ENCODE measurements around the gene STXBP5L.
"Not testable (repeated sequence)": the region's sequence is repeated elsewhere in the genome, so short reads cannot be mapped to it uniquely, and the experiment has no call there.

Gene STXBP5L

DNA sequence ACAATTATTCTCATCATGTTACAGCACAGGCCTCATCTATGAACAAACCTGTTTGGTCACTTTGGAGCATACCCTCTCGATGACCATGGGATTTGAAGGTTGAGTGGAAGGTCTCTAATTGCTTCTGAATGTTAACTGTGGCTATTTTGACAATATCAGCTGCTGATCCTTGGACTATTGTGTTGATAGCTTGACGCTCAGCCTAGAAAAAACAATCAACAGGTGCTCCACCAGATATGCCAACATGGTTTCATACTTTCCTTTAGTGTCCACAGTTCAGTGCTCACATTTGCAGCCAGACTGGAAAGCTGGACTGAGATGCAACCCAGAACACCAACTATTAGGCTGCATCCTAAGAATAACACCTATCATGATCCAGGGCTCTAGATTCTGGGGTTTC, 528.1 kb downstream of the STXBP5L start:
- DNase-seq: no peak

DNA sequence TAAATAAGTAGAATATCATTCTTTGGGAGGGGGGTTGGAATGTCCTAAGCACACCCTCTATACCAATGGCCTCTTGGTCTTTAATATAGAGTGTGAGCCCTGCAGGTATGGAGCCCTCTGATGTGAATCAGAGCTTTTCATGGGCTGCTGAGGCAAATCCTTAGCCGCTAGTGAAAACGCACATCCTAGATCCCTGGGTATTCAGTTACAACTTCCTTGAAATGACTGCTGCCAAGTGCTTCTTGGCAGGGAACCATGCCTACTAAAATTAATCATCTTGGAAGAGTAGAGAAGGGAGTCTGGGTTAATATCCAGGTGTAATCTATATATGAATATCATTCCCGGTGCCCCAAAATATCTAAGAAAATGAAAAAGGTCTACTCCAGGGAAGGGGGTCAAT, 528.6 kb downstream of the STXBP5L start:
- DNase-seq: no peak

DNA sequence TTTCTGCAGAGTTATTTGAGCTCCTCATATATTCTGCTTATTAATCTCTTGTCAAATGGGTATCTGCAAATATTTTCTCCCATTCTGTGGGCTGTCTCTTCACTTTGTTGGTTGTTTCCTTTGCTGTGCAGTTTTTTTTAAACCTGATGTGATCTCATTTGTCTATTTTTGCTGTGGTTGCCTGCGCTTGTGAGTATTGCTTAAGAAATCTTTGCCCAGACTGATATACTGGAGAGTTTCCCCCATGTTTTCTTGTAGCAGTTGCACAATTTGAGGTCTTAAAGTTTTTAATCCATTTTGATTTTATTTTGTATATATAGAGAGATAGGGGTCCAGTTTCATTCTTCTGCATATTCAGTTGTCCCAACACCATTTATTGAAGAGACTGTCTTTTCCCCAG, 535.5 kb downstream of the STXBP5L start:
- no peak for DNase-seq

DNA sequence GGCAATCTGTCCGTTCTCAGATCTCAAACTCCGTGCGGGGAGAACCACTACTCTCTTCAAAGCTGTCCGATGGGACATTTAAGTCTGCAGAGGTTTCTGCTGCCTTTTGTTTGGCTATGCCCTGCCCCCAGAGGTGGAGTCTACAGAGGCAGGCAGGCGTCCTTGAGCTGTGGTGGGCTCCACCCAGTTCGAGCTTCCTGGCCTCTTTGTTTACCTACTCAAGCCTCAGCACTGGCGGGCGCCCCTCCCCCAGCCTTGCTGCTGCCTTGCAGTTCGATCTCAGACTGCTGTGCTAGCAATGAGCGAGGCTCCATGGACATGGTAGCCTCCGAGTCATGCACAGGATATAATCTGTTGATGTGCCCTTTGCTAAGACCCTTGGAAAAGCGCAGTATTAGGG, 543.7 kb downstream of the STXBP5L start:
- not testable (repeated sequence) for DNase-seq

DNA sequence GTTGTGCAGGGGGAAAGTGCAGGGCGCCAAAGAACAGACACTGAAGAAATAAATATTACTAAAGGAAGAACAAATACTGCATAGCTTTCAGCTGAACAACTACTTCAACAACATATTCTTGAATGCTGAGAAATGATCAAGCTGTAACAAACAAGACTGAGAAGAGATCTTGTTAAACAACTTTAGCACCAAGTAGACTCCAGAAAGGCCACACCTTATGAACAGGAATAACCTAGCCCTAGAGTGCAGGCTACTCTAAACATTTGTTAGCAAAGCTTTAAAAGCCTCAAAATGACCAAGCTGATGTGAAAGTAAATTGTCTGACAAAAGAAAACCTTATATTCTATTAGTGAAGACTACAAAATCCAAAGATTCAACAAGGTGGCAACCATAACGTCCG, 554.6 kb downstream of the STXBP5L start:
- DNase-seq: no peak

DNA sequence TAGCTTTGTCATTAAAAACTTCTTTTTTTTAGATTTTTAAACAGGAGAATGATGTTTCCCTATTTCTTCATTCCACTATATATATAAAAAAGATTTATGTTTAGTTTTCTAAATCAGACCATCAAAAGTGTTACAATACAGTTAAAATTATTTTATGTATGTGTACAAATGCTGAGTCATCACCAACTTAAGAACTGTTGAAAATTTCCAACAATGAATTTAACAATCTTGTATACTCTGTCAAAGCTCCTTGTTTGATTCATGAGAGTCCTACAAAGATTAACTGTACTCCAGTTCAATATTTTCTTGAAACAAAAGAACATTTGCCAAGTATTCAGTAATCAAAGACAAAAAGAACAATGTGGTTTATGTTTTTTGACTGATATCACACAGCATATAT, 555.7 kb downstream of the STXBP5L start:
- no peak for DNase-seq

DNA sequence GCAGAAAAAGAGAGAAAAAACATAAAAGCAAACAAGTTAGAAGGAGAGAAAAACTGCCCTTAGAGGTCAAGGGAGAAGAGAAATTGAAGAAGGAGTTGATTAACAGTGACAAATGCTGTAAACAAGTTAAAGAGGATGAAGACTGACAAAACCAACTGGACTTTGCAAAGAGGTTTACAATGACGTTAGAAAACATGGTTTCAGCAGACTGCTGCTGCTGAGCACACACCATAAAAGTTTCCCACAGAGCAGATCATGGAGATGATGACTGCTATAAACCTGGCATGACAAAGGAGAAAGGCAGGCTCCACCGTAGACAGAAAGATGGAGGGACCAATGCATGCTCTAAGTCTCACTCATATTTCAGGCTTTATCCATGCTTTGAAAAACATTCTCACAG, 559.1 kb downstream of the STXBP5L start:
- DNase-seq: no peak

DNA sequence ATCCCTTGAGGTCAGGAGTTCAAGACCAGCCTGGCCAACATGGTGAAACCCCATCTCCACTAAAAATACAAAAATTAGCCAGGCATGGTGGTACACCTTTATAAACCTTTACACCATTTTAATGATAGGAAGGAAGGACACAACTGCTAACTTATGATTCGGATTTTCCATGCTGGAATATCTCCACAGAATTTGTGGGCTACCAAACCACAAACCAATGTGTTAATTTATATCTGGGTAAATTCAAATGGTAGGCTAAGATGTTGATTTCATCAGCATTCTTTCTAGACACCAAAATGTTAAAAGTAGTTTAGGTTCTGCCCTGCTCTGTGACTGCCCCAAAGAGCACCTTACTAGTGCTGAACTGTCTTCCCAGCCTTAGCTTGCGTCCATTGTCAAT, 565.0 kb downstream of the STXBP5L start:
- DNase-seq: no peak

Data from NCI-H2171 (cell line).